Loucy (cell line): ENCODE measurements around the gene SEMA4C.

Experiments used
- H2AFZ ChIP-seq: fragments of 200-600 bp; sonication (generic); 2 replicates; pipeline ENCODE4 v1.6.0; 2016; ENCODE audit warnings: antibody characterized with exemption, mild to moderate bottlenecking, low read length, moderate library complexity
- H3F3A ChIP-seq: fragments of 200-600 bp; 2 replicates; pipeline ENCODE4 v1.6.0; 2016; ENCODE audit warnings: antibody characterized with exemption, low read depth, mild to moderate bottlenecking
- H3K27me3 ChIP-seq: fragments of 200-600 bp; sonication (generic); 2 replicates; pipeline ENCODE4 v1.6.1; 2014; ENCODE audit warnings: low read length, mild to moderate bottlenecking; ENCODE audit not compliant: insufficient read depth, poor library complexity, severe bottlenecking
- H3K36me3 ChIP-seq: fragments of 200-600 bp; sonication (generic); 2 replicates; pipeline ENCODE4 v1.6.1; 2016; ENCODE audit warnings: low read length; ENCODE audit not compliant: insufficient read depth
- H3K4me1 ChIP-seq: fragments of 200-600 bp; sonication (generic); 2 replicates; pipeline ENCODE4 v1.5.1; 2014; ENCODE audit warnings: low read length, mild to moderate bottlenecking; ENCODE audit not compliant: insufficient read depth, poor library complexity, severe bottlenecking
- H3K4me2 ChIP-seq: fragments of 200-600 bp; sonication (generic); 2 replicates; pipeline ENCODE4 v1.6.0; 2014; ENCODE audit warnings: antibody characterized with exemption, low read length, low read depth, mild to moderate bottlenecking; ENCODE audit not compliant: poor library complexity, severe bottlenecking
- H3K4me3 ChIP-seq: fragments of 200-600 bp; sonication (generic); 2 replicates; pipeline ENCODE4 v1.5.1; 2014; ENCODE audit warnings: low read length, mild to moderate bottlenecking, mixed read lengths; ENCODE audit not compliant: poor library complexity, severe bottlenecking
- H3K79me2 ChIP-seq: fragments of 200-600 bp; sonication (generic); 2 replicates; pipeline ENCODE4 v1.6.1; 2014; ENCODE audit warnings: low read length; ENCODE audit not compliant: insufficient read depth
- H3K9ac ChIP-seq: fragments of 200-600 bp; sonication (generic); 2 replicates; pipeline ENCODE4 v1.6.0; 2014; ENCODE audit warnings: mild to moderate bottlenecking, low read depth, low read length, moderate library complexity; ENCODE audit not compliant: poor library complexity, severe bottlenecking
- H3K9me2 ChIP-seq: fragments of 200-600 bp; sonication (generic); replicated peaks from 2 replicates; pipeline ENCODE4 v1.6.1; 2016; ENCODE audit warnings: low read depth, low read length, mixed read lengths
- H3K9me3 ChIP-seq: fragments of 200-600 bp; sonication (generic); 2 replicates; pipeline ENCODE4 v1.6.1; 2014; ENCODE audit warnings: mild to moderate bottlenecking, antibody characterized with exemption, low read length, low read depth; ENCODE audit not compliant: insufficient read depth
- H4K20me1 ChIP-seq: fragments of 200-600 bp; sonication (generic); 2 replicates; pipeline ENCODE4 v1.6.0; 2014; ENCODE audit warnings: antibody characterized with exemption, low read length, mild to moderate bottlenecking; ENCODE audit not compliant: insufficient read depth, poor library complexity, severe bottlenecking
- EZH2phosphoT487 ChIP-seq: fragments of 200-600 bp; IDR thresholded peaks from 2 replicates; pipeline ENCODE4 v1.6.1; 2018; ENCODE audit warnings: antibody characterized with exemption, mild to moderate bottlenecking, moderate library complexity, borderline replicate concordance
- TF ChIP-seq, protein P1 (sequence below): fragments of 200-600 bp; sonication (generic); conservative IDR thresholded peaks from 2 replicates; pipeline ENCODE4 v1.5.1; 2014; ENCODE audit warnings: mild to moderate bottlenecking, antibody characterized with exemption, low read length

Gene SEMA4C

DNA sequence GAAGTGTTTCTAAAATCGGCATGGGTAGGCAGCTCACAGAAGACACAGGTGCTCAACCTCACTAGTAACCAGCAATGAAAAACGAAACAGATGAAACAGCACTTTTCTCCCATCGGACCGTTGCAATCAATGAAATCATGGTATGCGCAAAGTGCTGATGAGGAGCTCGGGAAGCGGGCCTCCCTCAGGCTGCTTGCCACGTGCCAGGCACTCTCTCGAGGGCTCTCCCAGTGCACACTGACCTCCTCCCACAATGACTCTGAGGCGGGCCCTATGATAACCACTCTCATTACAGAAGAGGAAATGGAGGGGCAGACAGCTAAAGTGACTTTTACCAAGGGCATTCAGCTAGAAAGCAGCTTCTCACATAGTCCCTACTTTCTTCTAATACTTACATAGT, 22.3 kb downstream of the SEMA4C start:
- Histone ChIP-seq H3K27me3 (no peaks in the 10 kb centered on the region), H2AFZ (no peak overlapping the region), H3K4me2 (no peak overlapping the region), H4K20me1 (no peaks in the 10 kb centered on the region), H3K9ac (no peak overlapping the region), H3K4me1 (peaks cover 8% of the 10 kb centered on the region), H3K9me3 (no peaks in the 10 kb centered on the region), H3K79me2 (no peaks in the 10 kb centered on the region), H3F3A (no peaks in the 10 kb centered on the region), H3K4me3 (no peak overlapping the region), H3K36me3 (peaks cover 25% of the 10 kb centered on the region; the same call in 1 of the 2 replicates), H3K9me2 (no peaks in the 10 kb centered on the region)
- no peak for TF ChIP-seq EZH2phosphoT487
- TF ChIP-seq, protein P1, sequence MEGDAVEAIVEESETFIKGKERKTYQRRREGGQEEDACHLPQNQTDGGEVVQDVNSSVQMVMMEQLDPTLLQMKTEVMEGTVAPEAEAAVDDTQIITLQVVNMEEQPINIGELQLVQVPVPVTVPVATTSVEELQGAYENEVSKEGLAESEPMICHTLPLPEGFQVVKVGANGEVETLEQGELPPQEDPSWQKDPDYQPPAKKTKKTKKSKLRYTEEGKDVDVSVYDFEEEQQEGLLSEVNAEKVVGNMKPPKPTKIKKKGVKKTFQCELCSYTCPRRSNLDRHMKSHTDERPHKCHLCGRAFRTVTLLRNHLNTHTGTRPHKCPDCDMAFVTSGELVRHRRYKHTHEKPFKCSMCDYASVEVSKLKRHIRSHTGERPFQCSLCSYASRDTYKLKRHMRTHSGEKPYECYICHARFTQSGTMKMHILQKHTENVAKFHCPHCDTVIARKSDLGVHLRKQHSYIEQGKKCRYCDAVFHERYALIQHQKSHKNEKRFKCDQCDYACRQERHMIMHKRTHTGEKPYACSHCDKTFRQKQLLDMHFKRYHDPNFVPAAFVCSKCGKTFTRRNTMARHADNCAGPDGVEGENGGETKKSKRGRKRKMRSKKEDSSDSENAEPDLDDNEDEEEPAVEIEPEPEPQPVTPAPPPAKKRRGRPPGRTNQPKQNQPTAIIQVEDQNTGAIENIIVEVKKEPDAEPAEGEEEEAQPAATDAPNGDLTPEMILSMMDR: no peak

DNA sequence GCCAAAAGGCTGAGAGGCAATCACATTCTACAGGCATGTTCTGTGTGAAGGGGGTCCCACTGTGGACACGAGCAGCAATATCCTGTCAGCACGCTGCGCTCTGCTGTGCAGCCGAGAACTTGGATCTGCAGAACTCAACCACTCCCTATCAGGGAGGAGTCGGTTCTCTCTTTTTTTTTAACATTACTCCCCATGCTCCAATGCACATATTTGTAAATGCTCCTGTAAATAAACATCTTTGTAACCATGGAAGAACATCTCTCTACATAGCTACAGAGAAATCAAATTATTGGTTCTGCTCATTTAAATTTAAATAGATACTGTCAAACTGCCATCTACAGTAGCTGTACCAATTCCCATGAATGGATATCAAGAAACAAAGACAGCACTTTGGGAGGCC, 23.1 kb downstream of the SEMA4C start:
- Histone ChIP-seq H3K9ac (no peak overlapping the region), H2AFZ (no peak overlapping the region), H3K36me3 (peaks cover 21% of the 10 kb centered on the region; the same call in 1 of the 2 replicates), H4K20me1 (no peaks in the 10 kb centered on the region), H3K9me3 (no peaks in the 10 kb centered on the region), H3K4me3 (no peak overlapping the region), H3K9me2 (no peaks in the 10 kb centered on the region), H3K27me3 (no peaks in the 10 kb centered on the region), H3K4me2 (no peak overlapping the region), H3K4me1 (peaks cover 8% of the 10 kb centered on the region), H3F3A (no peaks in the 10 kb centered on the region), H3K79me2 (no peaks in the 10 kb centered on the region)
- TF ChIP-seq, protein P1: no peak

DNA sequence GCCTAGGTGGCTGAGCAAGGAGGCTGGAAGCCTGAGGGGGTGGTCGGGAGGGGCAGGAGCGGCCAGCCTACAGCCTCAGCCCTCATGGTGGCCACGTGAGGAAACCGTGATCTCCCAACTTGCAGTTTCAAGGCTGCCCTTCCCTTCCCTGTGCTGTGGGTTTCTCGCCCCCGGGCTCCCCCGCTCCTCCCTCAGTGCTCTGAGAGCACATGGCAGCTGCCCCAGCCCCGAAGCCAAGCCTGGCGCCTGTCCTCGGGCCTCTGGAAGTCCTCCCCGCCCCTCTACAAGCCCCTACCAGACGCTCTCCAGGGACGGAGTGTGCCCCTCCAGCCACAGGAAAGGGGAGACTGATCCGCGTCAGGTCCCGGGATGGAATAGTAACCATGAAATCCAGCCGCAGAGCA, 25.5 kb downstream of the SEMA4C start:
- TF ChIP-seq EZH2phosphoT487: no peak
- TF ChIP-seq, protein P1: no peak
- H2AFZ ChIP-seq: no peak overlapping the region
- no peaks in the 10 kb centered on the region for H3F3A ChIP-seq
- no peaks in the 10 kb centered on the region for H4K20me1 ChIP-seq
- no peak overlapping the region for H3K9ac ChIP-seq
- H3K27me3 ChIP-seq: no peaks in the 10 kb centered on the region
- no peaks in the 10 kb centered on the region for H3K79me2 ChIP-seq
- H3K9me2 ChIP-seq: no peaks in the 10 kb centered on the region
- peaks cover 9% of the 10 kb centered on the region; the same call in 1 of the 2 replicates for H3K36me3 ChIP-seq
- H3K4me2 ChIP-seq: no peak overlapping the region
- H3K9me3 ChIP-seq: no peaks in the 10 kb centered on the region
- no peak overlapping the region for H3K4me3 ChIP-seq
- peaks cover 8% of the 10 kb centered on the region for H3K4me1 ChIP-seq
